ENCODE measurements around the gene KLB. TPM values are rescaled to one million over a fixed set of nuclear protein-coding genes. Genes with fewer than 3 reads are reported as not detected.

Gene KLB
- total RNA-seq, 3 donors from 2014 or later (not counting 1 experiment from before 2014, with no cell fraction given): 0.07 to 0.16 (median 0.10) TPM

GRCh38 chr4:39495446-39496213 is 88.9 kb downstream of the KLB start:
- WGBS (ENCODE audit: insufficient coverage): 91% methylated on average over 3 of the region's 4 CpGs
- H3K27ac Mint-ChIP-seq: no peak overlapping the region
- no peaks in the 10 kb centered on the region for H3K27me3 ChIP-seq (ENCODE audit: control insufficient read depth, insufficient read depth, low read length)
- ATAC-seq: no peak
- no peaks in the 10 kb centered on the region for H3K27me3 Mint-ChIP-seq (ENCODE audit: low read depth in 2 of 2)
- peaks cover 9% of the 10 kb centered on the region for H3K36me3 ChIP-seq (ENCODE audit: control insufficient read depth, insufficient read depth, low read length)
- TF ChIP-seq, protein P1, sequence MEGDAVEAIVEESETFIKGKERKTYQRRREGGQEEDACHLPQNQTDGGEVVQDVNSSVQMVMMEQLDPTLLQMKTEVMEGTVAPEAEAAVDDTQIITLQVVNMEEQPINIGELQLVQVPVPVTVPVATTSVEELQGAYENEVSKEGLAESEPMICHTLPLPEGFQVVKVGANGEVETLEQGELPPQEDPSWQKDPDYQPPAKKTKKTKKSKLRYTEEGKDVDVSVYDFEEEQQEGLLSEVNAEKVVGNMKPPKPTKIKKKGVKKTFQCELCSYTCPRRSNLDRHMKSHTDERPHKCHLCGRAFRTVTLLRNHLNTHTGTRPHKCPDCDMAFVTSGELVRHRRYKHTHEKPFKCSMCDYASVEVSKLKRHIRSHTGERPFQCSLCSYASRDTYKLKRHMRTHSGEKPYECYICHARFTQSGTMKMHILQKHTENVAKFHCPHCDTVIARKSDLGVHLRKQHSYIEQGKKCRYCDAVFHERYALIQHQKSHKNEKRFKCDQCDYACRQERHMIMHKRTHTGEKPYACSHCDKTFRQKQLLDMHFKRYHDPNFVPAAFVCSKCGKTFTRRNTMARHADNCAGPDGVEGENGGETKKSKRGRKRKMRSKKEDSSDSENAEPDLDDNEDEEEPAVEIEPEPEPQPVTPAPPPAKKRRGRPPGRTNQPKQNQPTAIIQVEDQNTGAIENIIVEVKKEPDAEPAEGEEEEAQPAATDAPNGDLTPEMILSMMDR (IDR thresholded peaks at IDR 0.05): no peak
- H3K27ac ChIP-seq (ENCODE audit: low read length): no peak overlapping the region
- no peaks in the 10 kb centered on the region for H3K9me3 ChIP-seq (ENCODE audit: control insufficient read depth, insufficient read depth, low read length)
- no peak overlapping the region for H3K4me3 Mint-ChIP-seq
- H3K4me1 Mint-ChIP-seq: no peaks in the 10 kb centered on the region
- H3K36me3 Mint-ChIP-seq: no peaks in the 10 kb centered on the region
- intact Hi-C loops (cut with micrococcal nuclease): no loop called here
- H3K9me3 Mint-ChIP-seq: no peaks in the 10 kb centered on the region
- no peak for DNase-seq
- no peak overlapping the region for H3K4me3 ChIP-seq (ENCODE audit: low read length)
- H3K4me1 ChIP-seq (ENCODE audit: control insufficient read depth, insufficient read depth, low read length): no peaks in the 10 kb centered on the region

GRCh38 chr4:39497909-39498726 is 91.4 kb downstream of the KLB start:
- ATAC-seq (no peak), DNase-seq (no peak)
- intact Hi-C loops (cut with micrococcal nuclease): no loop called here
- Histone ChIP-seq H3K4me3 (ENCODE audit: low read length) (no peak overlapping the region), H3K4me1 (ENCODE audit: control insufficient read depth, insufficient read depth, low read length) (no peaks in the 10 kb centered on the region), H3K9me3 (ENCODE audit: control insufficient read depth, insufficient read depth, low read length) (no peaks in the 10 kb centered on the region), H3K27me3 (ENCODE audit: control insufficient read depth, insufficient read depth, low read length) (no peaks in the 10 kb centered on the region), H3K36me3 (ENCODE audit: control insufficient read depth, insufficient read depth, low read length) (peaks cover 19% of the 10 kb centered on the region), H3K27ac (ENCODE audit: low read length) (no peak overlapping the region)
- Mint-ChIP-seq H3K27me3 (ENCODE audit: low read depth in 2 of 2) (no peaks in the 10 kb centered on the region), H3K36me3 (peaks cover 6% of the 10 kb centered on the region), H3K4me3 (no peak overlapping the region), H3K27ac (no peak overlapping the region), H3K9me3 (no peaks in the 10 kb centered on the region), H3K4me1 (no peaks in the 10 kb centered on the region)
- TF ChIP-seq, protein P1 (IDR thresholded peaks at IDR 0.05): no peak
- 100% methylated on average over 1 of the region's 1 CpG for WGBS (ENCODE audit: insufficient coverage)

GRCh38 chr4:39498727-39499020 is 91.9 kb downstream of the KLB start:
- H3K36me3 Mint-ChIP-seq: peaks cover 6% of the 10 kb centered on the region
- TF ChIP-seq, protein P1 (IDR thresholded peaks at IDR 0.05): no peak

More at GRCh38 chr4:39498727-39499020, 91.9 kb downstream of the KLB start:
- DNase-seq: no peak
- H3K4me1 ChIP-seq (ENCODE audit: control insufficient read depth, insufficient read depth, low read length): no peaks in the 10 kb centered on the region
- H3K27ac Mint-ChIP-seq: no peak overlapping the region
- H3K4me1 Mint-ChIP-seq: no peaks in the 10 kb centered on the region
- peaks cover 24% of the 10 kb centered on the region for H3K36me3 ChIP-seq (ENCODE audit: control insufficient read depth, insufficient read depth, low read length)
- no peaks in the 10 kb centered on the region for H3K9me3 Mint-ChIP-seq
- H3K9me3 ChIP-seq (ENCODE audit: control insufficient read depth, insufficient read depth, low read length): no peaks in the 10 kb centered on the region
- H3K4me3 ChIP-seq (ENCODE audit: low read length): no peak overlapping the region
- no peaks in the 10 kb centered on the region for H3K27me3 Mint-ChIP-seq (ENCODE audit: low read depth in 2 of 2)
- ATAC-seq: no peak
- intact Hi-C loops (cut with micrococcal nuclease): no loop called here
- H3K27me3 ChIP-seq (ENCODE audit: control insufficient read depth, insufficient read depth, low read length): no peaks in the 10 kb centered on the region
- no peak overlapping the region for H3K4me3 Mint-ChIP-seq
- H3K27ac ChIP-seq (ENCODE audit: low read length): no peak overlapping the region

Other genes with a start within 250 kb of the KLB start
- 10 to 100 TPM; 12.0 to 19.0 (median 13.8) TPM for gene WDR19, start 224.4 kb upstream of the KLB start, total RNA-seq
- 100 to 1,000 TPM in 1 of 3 donors, 10 to 100 TPM in 2; 74.6 to 103 (median 84.7) TPM for gene RFC1, start 40.6 kb upstream of the KLB start, total RNA-seq
- gene RPL9, start 52.0 kb downstream of the KLB start, total RNA-seq: 1,000 to 10,000 TPM in 1 of 3 donors, 100 to 1,000 TPM in 2; 848 to 1,179 (median 853) TPM
- 10 to 100 TPM; 10.6 to 14.3 (median 11.9) TPM for gene LIAS, start 52.1 kb downstream of the KLB start, total RNA-seq
- 10 to 100 TPM; 12.2 to 14.8 (median 13.6) TPM for gene UGDH, start 120.5 kb downstream of the KLB start, total RNA-seq
- gene SMIM14, start 231.9 kb downstream of the KLB start, total RNA-seq: 10 to 100 TPM; 12.6 to 21.8 (median 15.2) TPM